Hippocampal formation (tissue), 2 donors: ENCODE data around the gene RHOXF2.
A peak's percentile ranks its signal among the peaks of the same experiment; 100 is the strongest.

Experiments
- DNase-seq, 2 donors: peaks; one replicate each; lab custom pipeline; 2025; lab: John Stamatoyannopoulos, UW

The RHOXF2 gene

DNA sequence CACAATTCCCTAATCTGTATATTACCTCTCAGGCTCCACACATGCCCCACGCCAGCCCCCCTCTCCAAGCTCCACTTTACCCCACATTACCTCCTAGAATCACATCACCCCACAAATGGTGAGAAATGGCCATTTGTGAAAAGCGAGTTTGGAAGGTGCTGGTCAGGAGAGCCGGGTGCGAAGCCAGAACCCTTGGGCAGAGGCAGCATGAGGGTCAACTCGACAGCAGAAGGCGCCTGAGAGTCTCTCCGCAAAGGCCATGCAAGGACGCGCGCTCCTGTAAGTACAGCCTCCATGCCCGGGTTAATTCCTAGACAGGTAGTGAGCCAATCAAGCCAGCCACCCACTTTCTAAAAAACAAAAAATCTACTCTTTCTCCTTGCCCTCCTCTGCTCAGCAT is 42.4 kb downstream of the RHOXF2 start:
- DNase-seq, result no peak

DNA sequence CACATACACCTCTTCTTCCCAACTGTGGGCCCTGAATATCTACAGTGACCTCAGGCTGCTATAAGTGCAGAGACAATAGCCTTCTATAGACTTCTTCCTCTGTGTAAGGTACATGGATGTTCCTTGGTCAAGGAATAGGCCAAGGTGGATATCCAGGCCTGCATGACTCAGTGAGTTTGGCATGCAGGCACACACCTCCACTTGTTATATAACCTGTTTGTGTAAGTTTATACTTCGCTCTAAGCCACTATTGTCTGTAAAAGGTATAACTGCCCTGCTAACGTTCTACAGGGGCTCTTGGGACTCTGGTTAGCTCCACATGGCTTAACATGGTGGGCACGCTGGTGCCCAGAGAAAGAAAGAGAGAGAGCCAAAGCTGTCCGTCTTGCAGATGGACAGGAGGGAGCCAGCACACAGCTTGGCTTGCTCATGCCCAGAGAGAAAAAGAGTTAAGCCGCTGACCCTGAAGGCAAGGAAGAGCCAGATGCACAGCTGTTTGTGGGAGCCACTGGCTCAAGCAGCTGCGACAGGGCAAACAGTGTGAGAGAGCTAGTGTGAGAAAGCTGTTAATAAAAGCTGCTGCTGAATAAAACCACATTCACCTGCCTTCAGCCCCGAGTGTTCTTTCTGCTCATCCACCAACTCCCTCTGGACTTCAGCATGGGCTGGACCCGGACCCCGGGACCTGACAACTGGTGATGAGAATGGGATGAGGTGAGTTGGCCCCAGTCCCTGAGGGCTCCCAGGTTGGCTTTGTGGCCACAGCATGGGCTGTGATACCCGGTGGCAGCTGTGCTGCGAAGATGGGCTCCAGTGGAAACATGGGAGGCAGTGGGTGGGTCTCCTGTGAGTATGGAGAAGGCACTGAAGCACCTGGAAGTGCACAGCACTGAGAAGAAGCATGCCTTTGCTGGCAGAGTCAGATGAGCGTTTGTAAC is 47.7 kb downstream of the RHOXF2 start:
- DNase-seq, result no peak

- no peak for DNase-seq
Observed at GRCh38 chrX:120207009-120207605, 48.7 kb downstream of the RHOXF2 start.

- DNase-seq, result peak; percentile 10 to 49
Observed at GRCh38 chrX:120213438-120214265, 55.2 kb downstream of the RHOXF2 start.
